Activated naive CD4-positive, alpha-beta T cell treated with anti-CD3 and anti-CD28 coated beads, Interleukin-2, amount 10 ng/mL, durations not matched to agents 7 days and 5 days (primary cell): ENCODE measurements around the gene AUTS2.

Experiments
- CTCF ChIA-PET: fragments of 350-600 bp; sonication (Branson Sonifier 250); formaldehyde crosslinking; loops from one replicate; lab custom pipeline; 2021; ENCODE audit warnings: antibody characterized with exemption; lab: Charles Lee
- DNase-seq: peaks from one replicate; pipeline ENCODE4 v3.0.0-alpha.2; 2020
- H3K27ac Mint-ChIP-seq: one replicate; pipeline ENCODE4 v1.8.0; 2021; ENCODE audit warnings: mild to moderate bottlenecking, moderate library complexity, mixed read lengths
- H3K27me3 Mint-ChIP-seq: one replicate; pipeline ENCODE4 v1.8.0; 2021; ENCODE audit warnings: mild to moderate bottlenecking, mixed read lengths
- H3K36me3 Mint-ChIP-seq: one replicate; pipeline ENCODE4 v1.8.0; 2021; ENCODE audit warnings: mixed read lengths
- H3K4me1 Mint-ChIP-seq: one replicate; pipeline ENCODE4 v1.8.0; 2021; ENCODE audit warnings: mixed read lengths
- H3K4me3 Mint-ChIP-seq: one replicate; pipeline ENCODE4 v1.8.0; 2021; ENCODE audit warnings: mild to moderate bottlenecking, moderate library complexity, mixed read lengths
- H3K9me3 Mint-ChIP-seq: one replicate; pipeline ENCODE4 v1.8.0; 2021; ENCODE audit warnings: mixed read lengths

Gene AUTS2

GRCh38 chr7:69992938-69993337 lies 394.7 kb downstream of the AUTS2 start:
- no peak for DNase-seq
- no peaks in the 10 kb centered on the region for H3K9me3 Mint-ChIP-seq
- CTCF ChIA-PET: no interaction called here
- H3K27me3 Mint-ChIP-seq: no peaks in the 10 kb centered on the region
- H3K4me3 Mint-ChIP-seq: no peak overlapping the region
- H3K27ac Mint-ChIP-seq: no peak overlapping the region
- H3K36me3 Mint-ChIP-seq: no peaks in the 10 kb centered on the region
- no peaks in the 10 kb centered on the region for H3K4me1 Mint-ChIP-seq

GRCh38 chr7:69994218-69994617 lies 395.9 kb downstream of the AUTS2 start:
- no peaks in the 10 kb centered on the region for H3K27me3 Mint-ChIP-seq
- H3K36me3 Mint-ChIP-seq: no peaks in the 10 kb centered on the region
- H3K27ac Mint-ChIP-seq: no peak overlapping the region
- CTCF ChIA-PET: no interaction called here
- no peak overlapping the region for H3K4me3 Mint-ChIP-seq
- no peak for DNase-seq
- H3K9me3 Mint-ChIP-seq: no peaks in the 10 kb centered on the region
- H3K4me1 Mint-ChIP-seq: no peaks in the 10 kb centered on the region

GRCh38 chr7:69994886-69995542 lies 396.7 kb downstream of the AUTS2 start:
- CTCF ChIA-PET: no interaction called here
- no peaks in the 10 kb centered on the region for H3K27me3 Mint-ChIP-seq
- H3K4me1 Mint-ChIP-seq: no peaks in the 10 kb centered on the region
- H3K4me3 Mint-ChIP-seq: no peak overlapping the region
- no peaks in the 10 kb centered on the region for H3K9me3 Mint-ChIP-seq
- H3K27ac Mint-ChIP-seq: no peak overlapping the region
- DNase-seq: no peak
- no peaks in the 10 kb centered on the region for H3K36me3 Mint-ChIP-seq

DNA sequence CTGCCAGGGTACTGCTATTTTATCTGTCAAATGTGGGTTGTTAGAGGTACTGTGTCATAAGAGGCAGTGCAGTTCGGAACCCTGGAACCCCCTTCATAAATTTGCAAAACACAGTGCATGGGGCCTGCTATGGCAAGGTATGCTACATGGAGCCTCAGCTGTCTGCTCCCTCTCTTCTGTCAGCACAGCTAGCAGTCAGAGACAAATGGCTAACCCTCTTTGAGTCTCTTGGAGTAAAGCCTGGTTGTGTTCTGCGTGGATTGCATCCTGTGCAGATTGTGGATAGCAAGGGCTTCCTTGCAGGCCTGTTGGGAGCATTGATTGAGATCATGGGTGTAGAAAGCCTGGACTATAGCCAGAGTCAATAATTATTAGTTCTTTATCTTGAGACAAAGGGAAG lies 397.8 kb downstream of the AUTS2 start:
- Mint-ChIP-seq H3K36me3 (no peaks in the 10 kb centered on the region), H3K27me3 (no peaks in the 10 kb centered on the region), H3K4me3 (no peak overlapping the region), H3K27ac (no peak overlapping the region), H3K9me3 (no peaks in the 10 kb centered on the region), H3K4me1 (no peaks in the 10 kb centered on the region)
- DNase-seq: no peak
- CTCF ChIA-PET: no interaction called here

- CTCF ChIA-PET: no interaction called here
Observed at GRCh38 chr7:70000737-70001348, 402.6 kb downstream of the AUTS2 start.

DNA sequence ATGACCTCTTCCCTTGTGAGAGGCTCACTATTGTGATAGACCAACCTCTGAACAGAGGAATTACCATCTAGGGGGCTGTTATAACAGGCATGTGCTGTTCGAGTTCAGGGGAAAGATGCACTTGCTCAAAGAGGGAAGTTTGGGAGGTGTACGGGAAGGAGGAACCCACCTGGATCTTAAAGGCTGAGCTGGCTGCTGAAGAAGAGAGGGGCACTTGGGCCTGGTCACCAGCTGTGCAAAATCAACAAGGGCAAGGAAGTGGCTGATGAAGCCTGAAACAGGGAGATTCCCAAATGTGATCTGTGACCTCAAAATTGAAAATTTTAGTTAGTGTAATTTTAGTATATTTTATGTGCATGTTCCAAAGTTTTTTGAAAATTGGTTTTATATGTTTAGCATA lies 407.2 kb downstream of the AUTS2 start:
- no peaks in the 10 kb centered on the region for H3K9me3 Mint-ChIP-seq
- DNase-seq: no peak
- H3K4me1 Mint-ChIP-seq: peaks cover 14% of the 10 kb centered on the region
- H3K36me3 Mint-ChIP-seq: no peaks in the 10 kb centered on the region
- H3K27me3 Mint-ChIP-seq: no peaks in the 10 kb centered on the region
- CTCF ChIA-PET: no interaction called here
- H3K27ac Mint-ChIP-seq: no peak overlapping the region
- no peak overlapping the region for H3K4me3 Mint-ChIP-seq

More at GRCh38 chr7:70000737-70001348, 402.6 kb downstream of the AUTS2 start:
- no peak overlapping the region for H3K4me3 Mint-ChIP-seq
- no peaks in the 10 kb centered on the region for H3K9me3 Mint-ChIP-seq
- no peaks in the 10 kb centered on the region for H3K36me3 Mint-ChIP-seq
- peaks cover 4% of the 10 kb centered on the region for H3K4me1 Mint-ChIP-seq
- H3K27ac Mint-ChIP-seq: no peak overlapping the region
- H3K27me3 Mint-ChIP-seq: no peaks in the 10 kb centered on the region
- no peak for DNase-seq

- Mint-ChIP-seq H3K4me3 (no peak overlapping the region), H3K27me3 (no peaks in the 10 kb centered on the region), H3K36me3 (no peaks in the 10 kb centered on the region), H3K27ac (no peak overlapping the region), H3K4me1 (peaks cover 14% of the 10 kb centered on the region), H3K9me3 (no peaks in the 10 kb centered on the region)
- CTCF ChIA-PET: no interaction called here
- no peak for DNase-seq
Observed at GRCh38 chr7:70005891-70006260, 407.6 kb downstream of the AUTS2 start.

DNA sequence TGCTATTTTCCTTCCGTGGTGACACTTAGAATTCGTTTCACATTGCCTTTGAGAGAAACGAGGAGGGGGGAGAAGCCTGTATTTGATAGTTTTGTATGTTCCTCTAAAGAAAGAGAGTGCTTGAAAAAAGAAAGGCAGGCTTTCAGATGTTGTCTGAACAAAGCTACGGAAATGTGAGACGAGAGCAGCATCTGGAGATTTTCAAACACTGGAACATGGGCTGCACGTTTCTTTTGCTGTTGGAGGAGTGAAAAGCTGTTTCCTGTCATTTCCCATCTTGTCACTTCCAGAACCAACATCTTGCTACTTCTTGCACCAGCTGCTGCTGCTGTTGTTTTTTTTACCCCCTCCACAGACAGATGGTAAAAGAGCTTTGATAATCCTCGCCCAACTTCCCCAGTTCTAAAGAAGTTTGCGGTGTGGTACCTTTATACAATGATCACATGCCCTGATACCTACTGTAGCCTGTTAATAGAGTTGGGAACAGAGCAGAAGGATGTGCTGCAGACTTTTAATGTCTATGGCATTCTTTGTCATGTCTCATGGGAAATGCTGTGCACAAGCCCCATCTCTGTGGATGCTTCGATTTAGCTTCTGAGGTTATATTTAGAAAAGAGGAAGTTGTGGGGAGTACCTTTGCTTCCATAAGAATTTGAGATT lies 408.1 kb downstream of the AUTS2 start:
- no peaks in the 10 kb centered on the region for H3K9me3 Mint-ChIP-seq
- H3K27ac Mint-ChIP-seq: no peak overlapping the region
- no peak for DNase-seq
- CTCF ChIA-PET: no interaction called here
- H3K4me3 Mint-ChIP-seq: no peak overlapping the region
- H3K4me1 Mint-ChIP-seq: peaks cover 14% of the 10 kb centered on the region
- no peaks in the 10 kb centered on the region for H3K27me3 Mint-ChIP-seq
- H3K36me3 Mint-ChIP-seq: no peaks in the 10 kb centered on the region

GRCh38 chr7:70008466-70008865 lies 410.2 kb downstream of the AUTS2 start:
- CTCF ChIA-PET: no interaction called here
- Mint-ChIP-seq H3K27me3 (peaks cover 4% of the 10 kb centered on the region), H3K9me3 (no peaks in the 10 kb centered on the region), H3K4me1 (peaks cover 14% of the 10 kb centered on the region), H3K36me3 (no peaks in the 10 kb centered on the region), H3K27ac (no peak overlapping the region), H3K4me3 (no peak overlapping the region)
- DNase-seq: no peak

- Mint-ChIP-seq H3K27ac (no peak overlapping the region), H3K9me3 (no peaks in the 10 kb centered on the region), H3K36me3 (no peaks in the 10 kb centered on the region), H3K4me1 (no peaks in the 10 kb centered on the region), H3K4me3 (no peak overlapping the region), H3K27me3 (peaks cover 4% of the 10 kb centered on the region)
- CTCF ChIA-PET: no interaction called here
- DNase-seq: no peak
Observed at GRCh38 chr7:70014472-70015177, 416.4 kb downstream of the AUTS2 start.

- no peak overlapping the region for H3K27ac Mint-ChIP-seq
- H3K27me3 Mint-ChIP-seq: peaks cover 4% of the 10 kb centered on the region
- no peak for DNase-seq
- no peaks in the 10 kb centered on the region for H3K4me1 Mint-ChIP-seq
- no peaks in the 10 kb centered on the region for H3K9me3 Mint-ChIP-seq
- H3K36me3 Mint-ChIP-seq: no peaks in the 10 kb centered on the region
- CTCF ChIA-PET: no interaction called here
- H3K4me3 Mint-ChIP-seq: no peak overlapping the region
Observed at GRCh38 chr7:70015353-70015752, 417.1 kb downstream of the AUTS2 start.

GRCh38 chr7:70016044-70016770 lies 417.9 kb downstream of the AUTS2 start:
- H3K4me1 Mint-ChIP-seq: no peaks in the 10 kb centered on the region

DNA sequence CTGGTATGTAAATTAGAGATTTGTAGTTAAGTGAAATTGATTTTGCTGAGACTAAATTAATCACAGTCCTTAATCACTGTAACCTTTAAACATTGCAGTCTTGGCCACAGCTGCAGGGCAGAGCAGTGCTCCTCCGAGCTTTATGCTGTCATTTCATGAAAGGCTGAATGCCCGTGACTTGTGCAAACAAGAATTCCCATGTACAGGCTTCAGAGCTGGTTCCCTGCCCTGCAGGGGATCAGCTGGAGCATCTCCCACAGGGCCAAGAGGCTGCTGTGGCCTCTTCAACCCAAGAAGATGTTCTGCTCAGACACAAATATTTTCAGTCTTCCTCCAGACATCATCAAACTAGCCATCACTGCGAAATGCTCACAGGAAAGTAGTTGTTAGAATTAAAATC lies 419.1 kb downstream of the AUTS2 start:
- H3K4me3 Mint-ChIP-seq: no peak overlapping the region

More at GRCh38 chr7:70016044-70016770, 417.9 kb downstream of the AUTS2 start:
- H3K27ac Mint-ChIP-seq: no peak overlapping the region
- CTCF ChIA-PET: no interaction called here
- H3K36me3 Mint-ChIP-seq: no peaks in the 10 kb centered on the region
- no peaks in the 10 kb centered on the region for H3K9me3 Mint-ChIP-seq
- no peak for DNase-seq
- peaks cover 4% of the 10 kb centered on the region for H3K27me3 Mint-ChIP-seq
- H3K4me3 Mint-ChIP-seq: no peak overlapping the region

DNA sequence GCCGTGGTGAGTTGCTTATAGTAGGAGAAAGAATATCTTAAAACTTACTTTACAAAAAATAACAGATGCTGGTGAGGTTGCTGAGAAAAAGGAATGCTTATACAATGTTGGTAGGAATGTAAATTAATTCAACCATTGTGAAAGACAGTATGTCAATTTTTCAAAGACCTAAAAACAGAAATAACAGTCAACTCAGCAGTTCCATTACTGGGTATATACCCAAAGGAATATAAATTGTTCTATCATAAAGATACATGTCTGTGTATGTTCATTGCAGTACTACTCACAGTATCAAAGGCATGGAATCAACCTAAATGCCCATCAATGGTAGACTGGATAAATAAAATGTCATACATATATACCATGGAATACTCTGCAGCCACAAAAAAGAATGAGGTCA lies 420.4 kb downstream of the AUTS2 start:
- CTCF ChIA-PET: no interaction called here
- no peaks in the 10 kb centered on the region for H3K27me3 Mint-ChIP-seq
- no peak overlapping the region for H3K27ac Mint-ChIP-seq
- no peaks in the 10 kb centered on the region for H3K36me3 Mint-ChIP-seq
- H3K4me1 Mint-ChIP-seq: no peaks in the 10 kb centered on the region
- no peaks in the 10 kb centered on the region for H3K9me3 Mint-ChIP-seq
- H3K4me3 Mint-ChIP-seq: no peak overlapping the region
- DNase-seq: no peak

More for the DNA sequence above, 419.1 kb downstream of the AUTS2 start:
- CTCF ChIA-PET: no interaction called here
- no peaks in the 10 kb centered on the region for H3K27me3 Mint-ChIP-seq
- no peak for DNase-seq
- H3K27ac Mint-ChIP-seq: no peak overlapping the region
- no peaks in the 10 kb centered on the region for H3K36me3 Mint-ChIP-seq
- H3K4me1 Mint-ChIP-seq: no peaks in the 10 kb centered on the region
- H3K9me3 Mint-ChIP-seq: no peaks in the 10 kb centered on the region
